Hematopoietic multipotent progenitor cell (in vitro differentiated cells): ENCODE results near the gene BRF1. TPM values are rescaled to one million over a fixed set of nuclear protein-coding genes. Genes with fewer than 3 reads are reported as not detected.
"Not testable (repeated sequence)": the region's sequence is repeated elsewhere in the genome, so short reads cannot be mapped to it uniquely, and the experiment has no call there.

Experiments used
- DNase-seq, 3 donors: peaks; one replicate each; pipeline ENCODE4 v3.0.0-alpha.2; 2011 to 2015; ENCODE audit warnings: low read depth in 2 of 3, low spot score in 2 of 3
- total RNA-seq: library from RNA; depleted of rRNA; stranded (reverse); fragments of >200 nt; gene quantifications from one replicate; pipeline ENCODE4 v1.2.3, GENCODE V29; 2012

Gene BRF1
- total RNA-seq, 1 donor: 125 TPM

- not testable (repeated sequence) for DNase-seq
These were observed 3.5 kb downstream of the BRF1 start for GRCh38 chr14:105297311-105297710.

GRCh38 chr14:105294142-105294597, 6.6 kb downstream of the BRF1 start:
- peak in 2 of 3 donors; percentile 86 to 95 for DNase-seq

GRCh38 chr14:105292826-105293711, 7.7 kb downstream of the BRF1 start:
- DNase-seq: peak in 2 of 3 donors; percentile 85 to 94

GRCh38 chr14:105290621-105291346, 10.0 kb downstream of the BRF1 start:
- peak in 2 of 3 donors; percentile 73 to 75 for DNase-seq

- not testable (repeated sequence) for DNase-seq
These were observed 11.9 kb downstream of the BRF1 start for GRCh38 chr14:105288936-105289335.

GRCh38 chr14:105287249-105288102, 13.3 kb downstream of the BRF1 start:
- no peak for DNase-seq

- no peak for DNase-seq
These were observed 14.0 kb downstream of the BRF1 start for GRCh38 chr14:105286759-105287144.

- no peak for DNase-seq
These were observed 15.6 kb downstream of the BRF1 start for GRCh38 chr14:105285174-105285573.

GRCh38 chr14:105283899-105284298, 16.9 kb downstream of the BRF1 start:
- peak in 2 of 3 donors; percentile 26 to 56 for DNase-seq

GRCh38 chr14:105283028-105283427, 17.8 kb downstream of the BRF1 start:
- no peak for DNase-seq

- no peak for DNase-seq
These were observed 18.6 kb downstream of the BRF1 start for GRCh38 chr14:105282098-105282725.

GRCh38 chr14:105281371-105282097, 19.3 kb downstream of the BRF1 start:
- DNase-seq: peak in 2 of 3 donors; percentile 37 to 52

GRCh38 chr14:105280525-105280924, 20.3 kb downstream of the BRF1 start:
- no peak for DNase-seq

GRCh38 chr14:105279642-105280361, 21.0 kb downstream of the BRF1 start:
- DNase-seq: no peak

GRCh38 chr14:105277448-105277847, 23.4 kb downstream of the BRF1 start:
- DNase-seq: not testable (repeated sequence)

- DNase-seq: no peak
These were observed 25.4 kb downstream of the BRF1 start for GRCh38 chr14:105275267-105275946.

- no peak for DNase-seq
These were observed 26.2 kb downstream of the BRF1 start for GRCh38 chr14:105274637-105275036.

GRCh38 chr14:105273062-105273461, 27.7 kb downstream of the BRF1 start:
- DNase-seq: no peak
